ENCODE results near the gene ADAM30. TPM values are rescaled to one million over a fixed set of nuclear protein-coding genes. Genes with fewer than 3 reads are reported as not detected.

ADAM30 gene
- polyA plus RNA-seq, 1 experiment: not detected

DNA sequence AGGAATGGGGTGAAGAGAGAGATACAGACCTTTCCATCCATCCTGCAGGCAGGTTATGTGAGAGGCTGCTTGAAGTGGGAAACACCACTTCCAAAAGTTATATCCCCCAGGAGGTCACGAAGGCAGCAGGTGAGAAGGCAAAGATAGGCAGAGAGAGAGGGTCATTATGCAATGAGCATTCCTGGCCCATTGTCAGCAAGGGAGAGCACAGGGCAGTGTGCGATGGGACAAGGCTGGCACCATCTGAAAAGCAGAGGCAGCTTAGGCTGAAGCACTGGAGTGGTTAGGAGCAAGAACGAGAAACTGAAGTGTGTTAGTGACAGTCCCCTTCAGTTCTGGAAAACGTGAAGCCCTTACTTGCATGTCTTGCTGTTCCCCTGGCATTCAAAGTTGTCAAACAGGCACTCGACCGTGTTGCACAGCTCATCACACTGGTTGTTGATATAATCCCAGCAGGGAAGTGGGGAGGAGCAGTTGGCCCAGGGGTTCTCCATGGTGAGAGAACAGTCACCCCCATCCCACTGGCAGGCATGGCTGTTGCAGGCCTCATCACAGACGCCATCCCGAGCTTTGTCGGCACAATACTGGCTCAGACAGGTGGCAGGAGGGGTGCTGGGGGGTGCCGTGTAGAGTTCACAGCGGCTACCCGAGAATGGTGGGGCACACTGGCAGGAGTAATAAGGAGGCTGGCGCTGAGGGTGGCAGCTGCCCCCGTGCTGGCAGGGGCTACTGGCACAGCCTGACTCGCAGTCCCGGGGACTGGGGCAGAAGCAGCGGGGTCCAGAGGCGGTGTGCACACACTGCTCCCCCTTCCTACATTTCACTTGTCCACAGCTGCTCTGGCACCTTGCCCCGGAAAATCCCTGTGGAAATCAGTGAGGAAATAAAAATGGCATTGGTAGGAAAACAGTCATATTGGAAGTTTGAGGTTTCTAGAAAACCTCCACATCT lies 28.9 kb upstream of the ADAM30 start:
- H3K9me3 ChIP-seq (ENCODE audit: control insufficient read depth, insufficient read depth, low read length): no peaks in the 10 kb centered on the region
- H3K27ac ChIP-seq (ENCODE audit: low read depth, low read length): no peak overlapping the region
- POLR2A ChIA-PET: no interaction called here
- no peak for DNase-seq (ENCODE audit: low read depth, low spot score)
- H3K4me3 ChIP-seq (ENCODE audit: low read depth, low read length): no peak overlapping the region
- CTCF ChIA-PET: no interaction called here
- TF ChIP-seq CTCF (IDR thresholded peaks at IDR 0.05; ENCODE audit: low read depth, low read length): no peak
- no peaks in the 10 kb centered on the region for H3K27me3 ChIP-seq (ENCODE audit: control insufficient read depth, insufficient read depth, low read length)

DNA sequence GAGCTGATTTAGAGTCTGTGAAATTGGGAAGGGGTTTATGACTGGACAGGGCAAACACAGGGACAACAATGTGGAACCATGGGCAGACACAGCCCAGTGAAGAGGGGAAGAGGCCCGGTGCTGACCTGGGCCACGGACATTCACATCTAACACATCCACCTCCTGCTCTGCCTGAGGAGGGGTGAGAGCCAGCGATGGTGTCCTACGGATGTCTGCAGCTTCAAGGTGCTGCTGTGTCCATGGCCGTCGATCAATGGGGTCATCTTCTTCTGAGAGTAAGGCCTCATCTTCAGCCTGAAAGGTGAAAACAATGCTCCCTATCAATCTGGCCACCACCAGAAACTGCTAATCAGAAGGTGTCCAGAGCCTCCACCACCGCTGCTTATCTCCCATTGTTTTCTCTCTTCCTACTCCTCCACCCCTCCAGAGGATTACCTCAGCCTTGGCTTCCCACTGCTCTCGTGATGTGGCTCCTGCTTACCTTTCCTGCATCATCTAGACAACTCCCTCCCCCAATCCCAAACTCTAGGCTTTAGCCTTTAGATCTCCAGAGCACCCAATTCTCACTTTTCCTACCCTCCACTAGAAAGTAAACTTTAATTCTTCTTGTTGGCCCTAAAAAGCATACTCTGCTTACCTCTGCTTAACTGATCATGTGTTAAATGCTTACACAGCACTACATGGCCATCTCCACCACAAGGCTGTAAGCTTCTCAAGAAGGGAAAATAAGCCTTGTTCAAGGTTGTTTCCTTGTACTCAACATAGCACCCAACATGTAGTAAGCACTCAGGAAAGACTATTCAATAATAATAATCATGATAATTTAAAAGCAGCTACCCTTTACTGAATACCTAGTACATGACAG lies 24.0 kb upstream of the ADAM30 start:
- no peak for DNase-seq (ENCODE audit: low read depth, low spot score)
- no peaks in the 10 kb centered on the region for H3K9me3 ChIP-seq (ENCODE audit: control insufficient read depth, insufficient read depth, low read length)
- POLR2A ChIA-PET: no interaction called here
- H3K4me3 ChIP-seq (ENCODE audit: low read depth, low read length): no peak overlapping the region
- H3K27ac ChIP-seq (ENCODE audit: low read depth, low read length): no peak overlapping the region
- no peak for TF ChIP-seq CTCF (IDR thresholded peaks at IDR 0.05; ENCODE audit: low read depth, low read length)
- CTCF ChIA-PET: interaction anchor here (1.4 kb wide), 1 partner anchor 111 kb away, joined by 5 read pairs; no protein-coding TSS in a partner anchor
- H3K27me3 ChIP-seq (ENCODE audit: control insufficient read depth, insufficient read depth, low read length): no peaks in the 10 kb centered on the region

GRCh38 chr1:119919241-119919640 lies 22.9 kb upstream of the ADAM30 start:
- no peak overlapping the region for H3K4me3 ChIP-seq (ENCODE audit: low read depth, low read length)
- no peak for TF ChIP-seq CTCF (IDR thresholded peaks at IDR 0.05; ENCODE audit: low read depth, low read length)
- H3K27ac ChIP-seq (ENCODE audit: low read depth, low read length): no peak overlapping the region
- no peaks in the 10 kb centered on the region for H3K9me3 ChIP-seq (ENCODE audit: control insufficient read depth, insufficient read depth, low read length)
- CTCF ChIA-PET: interaction anchor here (1.4 to 1.5 kb wide), 2 partner anchors 49 to 110 kb away, joined by 4 to 5 read pairs; no protein-coding TSS in a partner anchor
- no peaks in the 10 kb centered on the region for H3K27me3 ChIP-seq (ENCODE audit: control insufficient read depth, insufficient read depth, low read length)
- POLR2A ChIA-PET: no interaction called here
- DNase-seq (ENCODE audit: low read depth, low spot score): no peak

GRCh38 chr1:119918301-119918700 lies 22.0 kb upstream of the ADAM30 start:
- no peak overlapping the region for H3K4me3 ChIP-seq (ENCODE audit: low read depth, low read length)
- ChIA-PET POLR2A (no interaction called here), CTCF (interaction anchor here (1.5 kb wide), 1 partner anchor 48 kb away, joined by 4 read pairs; no protein-coding TSS in a partner anchor)
- DNase-seq (ENCODE audit: low read depth, low spot score): no peak
- no peaks in the 10 kb centered on the region for H3K27me3 ChIP-seq (ENCODE audit: control insufficient read depth, insufficient read depth, low read length)
- H3K9me3 ChIP-seq (ENCODE audit: control insufficient read depth, insufficient read depth, low read length): no peaks in the 10 kb centered on the region
- H3K27ac ChIP-seq (ENCODE audit: low read depth, low read length): no peak overlapping the region
- no peak for TF ChIP-seq CTCF (IDR thresholded peaks at IDR 0.05; ENCODE audit: low read depth, low read length)

Measured in AG04450 (cell line).